RWPE1 (cell line): ENCODE data around the gene CD9.

Experiments
- CTCF ChIA-PET: fragments of 350-600 bp; sonication (Branson Sonifier 250); formaldehyde crosslinking; extraction: SDS; loops from one replicate; lab custom pipeline; 2021; lab: Yijun Ruan, JAX
- POLR2A ChIA-PET: fragments of 400-600 bp; formaldehyde crosslinking; extraction: SDS; loops from one replicate; lab custom pipeline; 2020; ENCODE audit warnings: antibody characterized with exemption; ENCODE audit not compliant: low non-redundant PET; lab: Yijun Ruan, JAX
- DNase-seq: peaks from one replicate; pipeline ENCODE4 v3.0.0; 2012; ENCODE audit warnings: low spot score
- H3K27ac ChIP-seq: fragments of 450-650 bp; 2 replicates; pipeline ENCODE4 v1.5.1; 2017
- CTCF ChIP-seq: fragments of 450-650 bp; conservative IDR thresholded peaks from 2 replicates; pipeline ENCODE4 v1.5.1; 2017; ENCODE audit warnings: low read depth, mild to moderate bottlenecking

CD9 gene

GRCh38 chr12:6266971-6267721 lies 66.9 kb downstream of the CD9 start:
- DNase-seq: no peak
- ChIA-PET POLR2A (no interaction called here), CTCF (interaction anchor here (0.8 kb wide), 1 partner anchor 71 kb away, joined by 5 read pairs; no protein-coding TSS in a partner anchor)

GRCh38 chr12:6268484-6269157 lies 68.4 kb downstream of the CD9 start:
- CTCF ChIA-PET: no interaction called here
- POLR2A ChIA-PET: no interaction called here
- H3K27ac ChIP-seq: no peak overlapping the region
- DNase-seq: no peak
- TF ChIP-seq CTCF: no peak

More at GRCh38 chr12:6266971-6267721, 66.9 kb downstream of the CD9 start:
- no peak for TF ChIP-seq CTCF
- 0 out of 2 replicates have a peak overlapping the region, but pooled peaks have one; percentile 25 for H3K27ac ChIP-seq

DNA sequence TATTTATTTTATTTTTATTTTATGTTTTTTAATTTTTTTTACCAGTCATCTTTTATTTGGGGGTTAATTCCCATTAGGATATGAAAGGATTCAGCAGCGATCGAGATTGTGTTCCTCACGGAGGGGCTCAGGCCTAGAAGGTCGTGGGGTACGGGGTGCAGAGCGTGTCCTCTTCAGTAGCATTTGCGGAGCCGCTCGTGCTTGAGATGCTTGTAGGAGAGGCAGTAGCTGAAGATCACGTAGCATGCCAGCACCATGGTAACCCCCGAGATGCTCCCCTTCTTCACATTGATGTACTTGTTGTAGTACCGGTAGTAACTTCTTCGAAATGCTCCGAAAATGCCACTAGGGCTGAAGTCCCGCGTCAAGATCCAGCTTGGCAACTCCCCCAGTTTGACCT lies 69.8 kb downstream of the CD9 start:
- TF ChIP-seq CTCF: no peak
- ChIA-PET POLR2A (no interaction called here), CTCF (no interaction called here)
- no peak for DNase-seq
- H3K27ac ChIP-seq: no peak overlapping the region

- H3K27ac ChIP-seq: peak overlapping the region; percentile 91
- ChIA-PET CTCF (interaction anchor here (0.6 to 0.7 kb wide), 3 partner anchors 68 to 542 kb away, joined by 3 read pairs; no protein-coding TSS in a partner anchor), POLR2A (no interaction called here)
- DNase-seq: no peak
- no peak for TF ChIP-seq CTCF
These were observed 71.1 kb downstream of the CD9 start for GRCh38 chr12:6271281-6271680.

DNA sequence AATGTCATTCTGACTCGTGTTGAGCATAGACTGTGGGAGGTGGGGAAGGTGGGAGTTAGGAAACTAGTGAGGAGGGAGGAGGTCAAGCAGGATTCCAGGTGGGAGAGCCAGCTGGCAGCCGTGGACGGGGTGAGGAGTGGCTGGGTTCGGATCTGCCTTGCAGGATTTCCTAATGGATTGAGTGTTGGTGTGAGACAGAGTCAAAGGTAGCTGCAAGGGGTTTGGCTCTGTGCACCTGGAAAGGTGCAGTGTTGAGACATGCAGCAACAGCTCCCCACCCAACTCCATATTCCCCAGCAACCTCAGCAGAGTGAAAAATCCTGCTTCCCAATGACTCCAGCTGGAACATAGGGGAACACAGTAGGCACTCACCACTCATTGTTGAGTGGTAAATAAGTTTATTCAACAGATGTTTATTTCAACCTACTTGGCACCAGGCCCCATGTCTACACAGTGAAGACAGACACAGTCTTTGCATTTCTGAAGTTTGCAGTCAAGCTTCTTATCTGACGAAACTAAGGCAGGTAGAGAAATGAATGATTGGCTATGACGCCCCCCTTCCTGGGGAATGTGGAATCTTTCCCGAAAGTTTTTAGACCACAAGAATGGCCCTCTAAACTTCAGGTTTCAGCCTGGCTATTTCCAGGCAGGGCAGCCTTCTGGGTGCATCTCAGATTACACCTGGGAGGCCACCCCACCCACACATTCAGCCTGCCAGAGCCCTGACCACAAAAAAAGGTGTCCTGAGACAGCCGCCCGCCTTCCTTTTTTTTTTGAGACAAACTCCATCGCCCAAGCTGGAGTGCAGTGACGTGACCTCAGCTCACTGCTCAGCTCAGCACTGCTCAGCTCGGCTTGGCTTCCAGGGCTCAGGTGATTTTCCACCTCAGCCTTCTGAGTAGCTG lies 72.4 kb downstream of the CD9 start:
- peak overlapping the region; percentile 91 for H3K27ac ChIP-seq
- TF ChIP-seq CTCF: no peak
- CTCF ChIA-PET: interaction anchor here (0.6 to 1.0 kb wide), 4 partner anchors 15 to 55 kb away, joined by 3 to 5 read pairs (median 4); no protein-coding TSS in a partner anchor
- DNase-seq: peak; percentile 87
- POLR2A ChIA-PET: interaction anchor here (0.6 to 2.0 kb wide), 3 partner anchors 42 to 71 kb away, joined by 3 to 5 read pairs (median 4); no protein-coding TSS in a partner anchor
